GM12878 (cell line): Measurements from ENCODE around the gene ADAMTSL3. TPM values are rescaled to one million over a fixed set of nuclear protein-coding genes. Genes with fewer than 3 reads are reported as not detected.

Experiments
- ATF7 ChIP-seq: fragments of 450-650 bp; IDR thresholded peaks from 2 replicates; pipeline ENCODE4 v1.6.1; 2016; ENCODE audit warnings: low read depth, mild to moderate bottlenecking
- CBFB ChIP-seq: IDR thresholded peaks from 2 replicates; pipeline ENCODE4 v1.6.1; 2016; ENCODE audit warnings: antibody characterized with exemption, low read depth
- CHD2 ChIP-seq: IDR thresholded peaks from 2 replicates; pipeline ENCODE4 v1.6.1; 2011; ENCODE audit warnings: low read depth, low read length, improper control_type of control experiment, borderline replicate concordance
- FOS ChIP-seq: IDR thresholded peaks from 3 replicates; pipeline ENCODE4 v1.6.1; 2011; ENCODE audit warnings: borderline replicate concordance; ENCODE audit not compliant: insufficient read length; ENCODE audit errors: extremely low read depth
- GATAD2B ChIP-seq: fragments of 450-650 bp; conservative IDR thresholded peaks from 2 replicates; pipeline ENCODE4 v1.6.1; 2017; ENCODE audit warnings: low read depth, mild to moderate bottlenecking, moderate library complexity
- IRF4 ChIP-seq: IDR thresholded peaks from 2 replicates; pipeline ENCODE4 v1.6.1; 2011; ENCODE audit warnings: low read depth, low read length
- NR2C2 ChIP-seq: IDR thresholded peaks from 2 replicates; pipeline ENCODE4 v1.6.1; 2011; ENCODE audit warnings: borderline replicate concordance, low read depth; ENCODE audit not compliant: control insufficient read depth, insufficient read length
- RAD21 ChIP-seq: IDR thresholded peaks from 2 replicates; pipeline ENCODE4 v1.6.1; 2011; ENCODE audit warnings: mild to moderate bottlenecking, low read depth, low read length, moderate library complexity; ENCODE audit not compliant: insufficient read depth
- RAD51 ChIP-seq: fragments of 450-650 bp; IDR thresholded peaks from 2 replicates; pipeline ENCODE4 v1.6.1; 2016; ENCODE audit warnings: moderate library complexity, mild to moderate bottlenecking, inconsistent platforms
- SMAD1 ChIP-seq: fragments of 450-650 bp; IDR thresholded peaks from 2 replicates; pipeline ENCODE4 v1.6.1; 2018; ENCODE audit warnings: mild to moderate bottlenecking, low read depth; ENCODE audit not compliant: partially characterized antibody
- SREBF2 ChIP-seq: IDR thresholded peaks from 2 replicates; pipeline ENCODE4 v1.6.1; 2012; ENCODE audit warnings: mild to moderate bottlenecking, low read length
- STAT3 ChIP-seq: IDR thresholded peaks from 2 replicates; pipeline ENCODE4 v1.6.1; 2011; ENCODE audit warnings: low read depth, low read length, improper control_type of control experiment
- SUZ12 ChIP-seq: fragments of 200-600 bp; sonication (generic); IDR thresholded peaks from one replicate; pipeline ENCODE4 v1.6.1; 2018; ENCODE audit warnings: antibody characterized with exemption, mild to moderate bottlenecking; ENCODE audit not compliant: unreplicated experiment
- WRNIP1 ChIP-seq: IDR thresholded peaks from 2 replicates; pipeline ENCODE4 v1.6.1; 2011; ENCODE audit warnings: low read depth, low read length, improper control_type of control experiment, borderline replicate concordance
- ZNF24 ChIP-seq: fragments of 450-650 bp; IDR thresholded peaks from 2 replicates; pipeline ENCODE4 v1.6.1; 2017; ENCODE audit warnings: antibody characterized with exemption, mild to moderate bottlenecking
- polyA plus RNA-seq, 11 experiments: library from polyadenylated mRNA; depleted of rRNA in 4 of 11; unstranded in 6 of 11; stranded (reverse) in 5 of 11; fragments of >200 nt; fragmentation: Nextera tagmentation in 4 of 11; fragmentation: Illumina TruSeq in 1 of 11; extraction: Ambion mirVana in 4 of 11; extraction: Trizol in 1 of 11; gene quantifications; 1 replicate in 1 of 11; 2 replicates in 10 of 11; pipeline versions ENCODE4 v1.2.1 to v1.2.3, GENCODE V29; 2011 to 2016; ENCODE audit warnings: inconsistent platforms in 2 of 11, missing spikeins in 2 of 11, low read depth in 1 of 11
- total RNA-seq, 4 experiments: library from RNA; depleted of rRNA in 3 of 4; stranded (reverse); fragments of >200 nt in 3 of 4; fragmentation: Illumina TruSeq in 1 of 4; extraction: Trizol in 1 of 4; gene quantifications; 2 replicates each; pipeline versions ENCODE4 v1.2.1 to v1.2.3, GENCODE V29; 2013 to 2021
- TF ChIP-seq, protein P1 (sequence below): fragments of 450-650 bp; IDR thresholded peaks from 2 replicates; pipeline ENCODE4 v1.6.1; 2017; ENCODE audit warnings: mild to moderate bottlenecking, moderate library complexity
- TF ChIP-seq, protein P2 (sequence below): fragments of 150-350 bp; IDR thresholded peaks from 2 replicates; pipeline ENCODE4 v1.6.1; 2016; ENCODE audit warnings: low read depth, low read length
- TF ChIP-seq, protein P3 (sequence below): fragments of 450-650 bp; IDR thresholded peaks from 2 replicates; pipeline ENCODE4 v1.6.1; 2017; ENCODE audit warnings: antibody characterized with exemption, mild to moderate bottlenecking, moderate library complexity
- TF ChIP-seq, protein P4 (sequence below): IDR thresholded peaks from 2 replicates; pipeline ENCODE4 v1.6.1; 2012; ENCODE audit warnings: low read depth, low read length, improper control_type of control experiment

The ADAMTSL3 gene
- total and polyA plus RNA-seq, 10 of the 15 experiments (the other 5 are each of a cell fraction or from before 2014, with no cell fraction given) = 0.01 to 0.28 (median 0.13) TPM

DNA sequence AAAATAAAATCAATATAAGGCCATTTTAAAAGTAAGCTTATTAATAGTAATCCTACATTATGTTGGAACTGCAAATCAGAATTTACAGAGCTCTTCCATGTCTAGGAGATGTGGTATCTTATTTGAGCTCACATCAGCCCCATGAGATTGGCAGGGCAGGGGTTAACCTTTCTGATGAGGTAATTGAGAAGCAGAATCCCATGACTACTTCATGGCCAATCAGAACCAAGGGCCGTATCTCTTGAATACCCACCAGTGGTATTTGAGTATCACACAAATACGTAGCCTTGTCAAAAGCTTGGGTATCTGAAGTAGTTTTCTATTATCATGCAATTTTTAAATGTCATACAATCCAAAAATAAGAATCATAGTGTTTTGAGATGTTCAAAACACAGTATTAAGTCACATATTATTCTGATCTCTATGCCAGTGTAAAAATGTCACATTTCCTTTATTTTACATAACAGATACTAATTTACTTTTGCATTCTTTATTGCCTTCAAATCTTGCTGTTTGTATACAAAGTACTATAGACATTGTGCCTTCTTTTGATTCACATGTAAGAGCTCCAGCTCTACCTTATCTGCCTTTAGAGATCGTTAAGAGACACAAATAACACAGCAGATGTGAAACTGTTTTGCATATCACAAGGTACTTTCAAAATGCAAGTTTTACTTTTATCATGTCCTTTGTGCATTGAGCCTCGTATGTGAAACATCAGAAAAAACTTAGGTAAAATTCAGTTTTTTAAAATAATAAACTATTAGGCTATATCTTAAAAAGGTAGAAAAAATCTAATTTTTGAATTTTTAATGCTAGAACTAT is 329.9 kb downstream of the ADAMTSL3 start (continued):
- TF ChIP-seq, protein P1, sequence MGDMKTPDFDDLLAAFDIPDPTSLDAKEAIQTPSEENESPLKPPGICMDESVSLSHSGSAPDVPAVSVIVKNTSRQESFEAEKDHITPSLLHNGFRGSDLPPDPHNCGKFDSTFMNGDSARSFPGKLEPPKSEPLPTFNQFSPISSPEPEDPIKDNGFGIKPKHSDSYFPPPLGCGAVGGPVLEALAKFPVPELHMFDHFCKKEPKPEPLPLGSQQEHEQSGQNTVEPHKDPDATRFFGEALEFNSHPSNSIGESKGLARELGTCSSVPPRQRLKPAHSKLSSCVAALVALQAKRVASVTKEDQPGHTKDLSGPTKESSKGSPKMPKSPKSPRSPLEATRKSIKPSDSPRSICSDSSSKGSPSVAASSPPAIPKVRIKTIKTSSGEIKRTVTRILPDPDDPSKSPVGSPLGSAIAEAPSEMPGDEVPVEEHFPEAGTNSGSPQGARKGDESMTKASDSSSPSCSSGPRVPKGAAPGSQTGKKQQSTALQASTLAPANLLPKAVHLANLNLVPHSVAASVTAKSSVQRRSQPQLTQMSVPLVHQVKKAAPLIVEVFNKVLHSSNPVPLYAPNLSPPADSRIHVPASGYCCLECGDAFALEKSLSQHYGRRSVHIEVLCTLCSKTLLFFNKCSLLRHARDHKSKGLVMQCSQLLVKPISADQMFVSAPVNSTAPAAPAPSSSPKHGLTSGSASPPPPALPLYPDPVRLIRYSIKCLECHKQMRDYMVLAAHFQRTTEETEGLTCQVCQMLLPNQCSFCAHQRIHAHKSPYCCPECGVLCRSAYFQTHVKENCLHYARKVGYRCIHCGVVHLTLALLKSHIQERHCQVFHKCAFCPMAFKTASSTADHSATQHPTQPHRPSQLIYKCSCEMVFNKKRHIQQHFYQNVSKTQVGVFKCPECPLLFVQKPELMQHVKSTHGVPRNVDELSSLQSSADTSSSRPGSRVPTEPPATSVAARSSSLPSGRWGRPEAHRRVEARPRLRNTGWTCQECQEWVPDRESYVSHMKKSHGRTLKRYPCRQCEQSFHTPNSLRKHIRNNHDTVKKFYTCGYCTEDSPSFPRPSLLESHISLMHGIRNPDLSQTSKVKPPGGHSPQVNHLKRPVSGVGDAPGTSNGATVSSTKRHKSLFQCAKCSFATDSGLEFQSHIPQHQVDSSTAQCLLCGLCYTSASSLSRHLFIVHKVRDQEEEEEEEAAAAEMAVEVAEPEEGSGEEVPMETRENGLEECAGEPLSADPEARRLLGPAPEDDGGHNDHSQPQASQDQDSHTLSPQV = no peak
- TF ChIP-seq RAD51 (peak; percentile 17; the same call in 1 of the 2 replicates), RAD21 (no peak), WRNIP1 (no peak), ATF7 (peak; percentile 93), NR2C2 (no peak), IRF4 (no peak), FOS (no peak), SUZ12 (no peak), CBFB (no peak), CHD2 (peak; percentile 31; the same call in 1 of the 2 replicates), STAT3 (no peak), ZNF24 (no peak), SMAD1 (no peak), GATAD2B (no peak), SREBF2 (no peak)
- TF ChIP-seq, protein P2, sequence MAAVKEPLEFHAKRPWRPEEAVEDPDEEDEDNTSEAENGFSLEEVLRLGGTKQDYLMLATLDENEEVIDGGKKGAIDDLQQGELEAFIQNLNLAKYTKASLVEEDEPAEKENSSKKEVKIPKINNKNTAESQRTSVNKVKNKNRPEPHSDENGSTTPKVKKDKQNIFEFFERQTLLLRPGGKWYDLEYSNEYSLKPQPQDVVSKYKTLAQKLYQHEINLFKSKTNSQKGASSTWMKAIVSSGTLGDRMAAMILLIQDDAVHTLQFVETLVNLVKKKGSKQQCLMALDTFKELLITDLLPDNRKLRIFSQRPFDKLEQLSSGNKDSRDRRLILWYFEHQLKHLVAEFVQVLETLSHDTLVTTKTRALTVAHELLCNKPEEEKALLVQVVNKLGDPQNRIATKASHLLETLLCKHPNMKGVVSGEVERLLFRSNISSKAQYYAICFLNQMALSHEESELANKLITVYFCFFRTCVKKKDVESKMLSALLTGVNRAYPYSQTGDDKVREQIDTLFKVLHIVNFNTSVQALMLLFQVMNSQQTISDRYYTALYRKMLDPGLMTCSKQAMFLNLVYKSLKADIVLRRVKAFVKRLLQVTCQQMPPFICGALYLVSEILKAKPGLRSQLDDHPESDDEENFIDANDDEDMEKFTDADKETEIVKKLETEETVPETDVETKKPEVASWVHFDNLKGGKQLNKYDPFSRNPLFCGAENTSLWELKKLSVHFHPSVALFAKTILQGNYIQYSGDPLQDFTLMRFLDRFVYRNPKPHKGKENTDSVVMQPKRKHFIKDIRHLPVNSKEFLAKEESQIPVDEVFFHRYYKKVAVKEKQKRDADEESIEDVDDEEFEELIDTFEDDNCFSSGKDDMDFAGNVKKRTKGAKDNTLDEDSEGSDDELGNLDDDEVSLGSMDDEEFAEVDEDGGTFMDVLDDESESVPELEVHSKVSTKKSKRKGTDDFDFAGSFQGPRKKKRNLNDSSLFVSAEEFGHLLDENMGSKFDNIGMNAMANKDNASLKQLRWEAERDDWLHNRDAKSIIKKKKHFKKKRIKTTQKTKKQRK = no peak
- TF ChIP-seq, protein P3, sequence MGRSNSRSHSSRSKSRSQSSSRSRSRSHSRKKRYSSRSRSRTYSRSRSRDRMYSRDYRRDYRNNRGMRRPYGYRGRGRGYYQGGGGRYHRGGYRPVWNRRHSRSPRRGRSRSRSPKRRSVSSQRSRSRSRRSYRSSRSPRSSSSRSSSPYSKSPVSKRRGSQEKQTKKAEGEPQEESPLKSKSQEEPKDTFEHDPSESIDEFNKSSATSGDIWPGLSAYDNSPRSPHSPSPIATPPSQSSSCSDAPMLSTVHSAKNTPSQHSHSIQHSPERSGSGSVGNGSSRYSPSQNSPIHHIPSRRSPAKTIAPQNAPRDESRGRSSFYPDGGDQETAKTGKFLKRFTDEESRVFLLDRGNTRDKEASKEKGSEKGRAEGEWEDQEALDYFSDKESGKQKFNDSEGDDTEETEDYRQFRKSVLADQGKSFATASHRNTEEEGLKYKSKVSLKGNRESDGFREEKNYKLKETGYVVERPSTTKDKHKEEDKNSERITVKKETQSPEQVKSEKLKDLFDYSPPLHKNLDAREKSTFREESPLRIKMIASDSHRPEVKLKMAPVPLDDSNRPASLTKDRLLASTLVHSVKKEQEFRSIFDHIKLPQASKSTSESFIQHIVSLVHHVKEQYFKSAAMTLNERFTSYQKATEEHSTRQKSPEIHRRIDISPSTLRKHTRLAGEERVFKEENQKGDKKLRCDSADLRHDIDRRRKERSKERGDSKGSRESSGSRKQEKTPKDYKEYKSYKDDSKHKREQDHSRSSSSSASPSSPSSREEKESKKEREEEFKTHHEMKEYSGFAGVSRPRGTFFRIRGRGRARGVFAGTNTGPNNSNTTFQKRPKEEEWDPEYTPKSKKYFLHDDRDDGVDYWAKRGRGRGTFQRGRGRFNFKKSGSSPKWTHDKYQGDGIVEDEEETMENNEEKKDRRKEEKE = no peak
- TF ChIP-seq, protein P4, sequence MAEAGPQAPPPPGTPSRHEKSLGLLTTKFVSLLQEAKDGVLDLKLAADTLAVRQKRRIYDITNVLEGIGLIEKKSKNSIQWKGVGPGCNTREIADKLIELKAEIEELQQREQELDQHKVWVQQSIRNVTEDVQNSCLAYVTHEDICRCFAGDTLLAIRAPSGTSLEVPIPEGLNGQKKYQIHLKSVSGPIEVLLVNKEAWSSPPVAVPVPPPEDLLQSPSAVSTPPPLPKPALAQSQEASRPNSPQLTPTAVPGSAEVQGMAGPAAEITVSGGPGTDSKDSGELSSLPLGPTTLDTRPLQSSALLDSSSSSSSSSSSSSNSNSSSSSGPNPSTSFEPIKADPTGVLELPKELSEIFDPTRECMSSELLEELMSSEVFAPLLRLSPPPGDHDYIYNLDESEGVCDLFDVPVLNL = no peak
